MCF 10A (cell line): Measurements from ENCODE around the gene RAC2. TPM values are rescaled to one million over a fixed set of nuclear protein-coding genes. Genes with fewer than 3 reads are reported as not detected.

Experiments
- BruUV-seq: library from RNA; stranded (reverse); fragments of 400-500 nt; replicated peaks from 2 replicates; lab custom pipeline; 2021; lab: Mats Ljungman, UMichigan
- CTCF ChIA-PET: fragments of 300-600 bp; sonication (Branson Sonifier 250); formaldehyde crosslinking; extraction: SDS; loops from one replicate; lab custom pipeline; 2021; ENCODE audit warnings: antibody characterized with exemption, inconsistent platforms; lab: Yijun Ruan, JAX
- POLR2A ChIA-PET: fragments of 300-600, 350-650 bp; sonication (Branson Sonifier 250); formaldehyde crosslinking; extraction: SDS; loops from one replicate; lab custom pipeline; 2020; ENCODE audit warnings: antibody characterized with exemption, inconsistent platforms; lab: Yijun Ruan, JAX
- DNase-seq: peaks from one replicate; pipeline ENCODE4 v3.0.0-alpha.2; 2018; ENCODE audit not compliant: unreplicated experiment
- H3K27ac Mint-ChIP-seq: one replicate; pipeline ENCODE4 v1.8.0; 2022; ENCODE audit warnings: mild to moderate bottlenecking, low read depth, mixed read lengths; ENCODE audit not compliant: unreplicated experiment
- H3K27me3 Mint-ChIP-seq: one replicate; pipeline ENCODE4 v1.8.0; 2022; ENCODE audit warnings: mixed read lengths; ENCODE audit not compliant: insufficient read depth, unreplicated experiment
- H3K36me3 Mint-ChIP-seq: one replicate; pipeline ENCODE4 v1.8.0; 2022; ENCODE audit warnings: mild to moderate bottlenecking, moderate library complexity, mixed read lengths; ENCODE audit not compliant: insufficient read depth, unreplicated experiment
- H3K4me1 Mint-ChIP-seq: one replicate; pipeline ENCODE4 v1.8.0; 2022; ENCODE audit warnings: mixed read lengths; ENCODE audit not compliant: insufficient read depth, unreplicated experiment
- H3K4me3 Mint-ChIP-seq: one replicate; pipeline ENCODE4 v1.8.0; 2022; ENCODE audit warnings: mild to moderate bottlenecking, moderate library complexity, mixed read lengths; ENCODE audit not compliant: unreplicated experiment
- H3K9me3 Mint-ChIP-seq: one replicate; pipeline ENCODE4 v1.8.0; 2022; ENCODE audit warnings: mixed read lengths; ENCODE audit not compliant: unreplicated experiment
- CTCF ChIP-seq: fragments of 200-600 bp; IDR thresholded peaks from one replicate; pipeline ENCODE4 v1.8.0; 2022; ENCODE audit warnings: antibody characterized with exemption, mild to moderate bottlenecking; ENCODE audit not compliant: unreplicated experiment
- intact Hi-C: fragments of 100-400 bp; cut with micrococcal nuclease; formaldehyde crosslinking; loops from 2 replicates; pipeline ENCODE4 v1.14.1; 2022
- total RNA-seq: library from RNA; stranded (reverse); gene quantifications from 2 replicates; pipeline ENCODE4 v1.2.3, GENCODE V29; 2022

RAC2 gene
- total RNA-seq, 1 experiment from 2014 or later = 42.4 TPM

GRCh38 chr22:37196539-37197450 lies 47.3 kb downstream of the RAC2 start:
- DNase-seq = peak; percentile 94
- no peak for TF ChIP-seq CTCF
- Mint-ChIP-seq H3K4me3 (peak overlapping the region; percentile 81), H3K27me3 (no peaks in the 10 kb centered on the region), H3K4me1 (peaks cover 25% of the 10 kb centered on the region), H3K9me3 (no peaks in the 10 kb centered on the region), H3K36me3 (no peaks in the 10 kb centered on the region), H3K27ac (peak overlapping the region; percentile 90)
- CTCF ChIA-PET = interaction anchor here (0.5 to 3.4 kb wide), 30 partner anchors 13 to 663 kb away, joined by 3 to 23 read pairs (median 3); no protein-coding TSS in a partner anchor
- intact Hi-C loops = loop anchor here (5.0 to 10.0 kb wide), 2 partner anchors 322 to 414 kb away; no protein-coding TSS in a partner anchor
- BruUV-seq = no TSS peak
- POLR2A ChIA-PET = interaction anchor here (0.5 to 2.0 kb wide), 19 partner anchors 8 to 691 kb away, joined by 3 to 14 read pairs (median 5); partner anchors contain the start of genes IFT27, KCTD17, MPST and RAC2

DNA sequence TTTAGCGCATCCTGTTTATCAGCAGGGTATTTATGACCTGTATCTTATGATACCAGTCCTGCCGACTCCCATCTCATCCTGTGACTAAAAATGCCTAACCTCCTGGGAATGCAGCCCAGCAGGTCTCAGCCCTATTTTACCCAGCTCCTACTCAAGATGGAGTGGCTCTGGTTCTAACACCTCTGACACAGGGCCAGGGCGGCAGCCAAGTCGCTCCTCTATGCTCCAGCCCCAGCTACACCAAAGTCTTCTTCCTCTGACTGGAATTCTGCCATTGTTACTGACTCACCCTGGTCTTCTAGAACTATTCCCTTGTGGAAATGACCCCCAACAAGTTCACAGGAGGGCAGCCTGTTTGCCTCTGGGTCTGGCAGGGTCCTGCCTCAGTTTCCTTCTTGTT lies 48.1 kb downstream of the RAC2 start:
- no peak overlapping the region for H3K4me3 Mint-ChIP-seq

GRCh38 chr22:37194750-37195149 lies 49.3 kb downstream of the RAC2 start:
- Mint-ChIP-seq H3K36me3 (no peaks in the 10 kb centered on the region), H3K27ac (peak overlapping the region; percentile 22), H3K27me3 (no peaks in the 10 kb centered on the region), H3K9me3 (no peaks in the 10 kb centered on the region), H3K4me3 (no peak overlapping the region), H3K4me1 (peaks cover 26% of the 10 kb centered on the region)
- intact Hi-C loops = loop anchor here (5.0 to 10.0 kb wide), 2 partner anchors 320 to 412 kb away; no protein-coding TSS in a partner anchor
- ChIA-PET CTCF (interaction anchor here (0.5 to 0.7 kb wide), 3 partner anchors 23 to 181 kb away, joined by 3 read pairs; no protein-coding TSS in a partner anchor), POLR2A (interaction anchor here (0.6 kb wide), 1 partner anchor 151 kb away, joined by 3 read pairs; no protein-coding TSS in a partner anchor)
- no peak for DNase-seq
- TF ChIP-seq CTCF = no peak
- BruUV-seq = no TSS peak

More for the DNA sequence above, 48.1 kb downstream of the RAC2 start:
- Mint-ChIP-seq H3K27ac (peak overlapping the region; percentile 90), H3K4me1 (peaks cover 25% of the 10 kb centered on the region), H3K27me3 (no peaks in the 10 kb centered on the region), H3K36me3 (no peaks in the 10 kb centered on the region), H3K9me3 (no peaks in the 10 kb centered on the region)
- DNase-seq = no peak
- ChIA-PET POLR2A (interaction anchor here (0.7 to 1.7 kb wide), 2 partner anchors 9 to 821 kb away, joined by 3 to 5 read pairs; no protein-coding TSS in a partner anchor), CTCF (interaction anchor here (0.6 to 0.7 kb wide), 2 partner anchors 13 to 29 kb away, joined by 3 to 4 read pairs; no protein-coding TSS in a partner anchor)
- intact Hi-C loops = loop anchor here (5.0 to 10.0 kb wide), 2 partner anchors 321 to 414 kb away; no protein-coding TSS in a partner anchor
- BruUV-seq = no TSS peak
- TF ChIP-seq CTCF = no peak
